Iris pigment epithelial cell (primary cell): Measurements from ENCODE around the gene NPPB.

Experiments used
- DNase-seq: peaks from one replicate; pipeline ENCODE4 v3.0.0-alpha.2; 2011; ENCODE audit warnings: low read depth

NPPB gene

DNA sequence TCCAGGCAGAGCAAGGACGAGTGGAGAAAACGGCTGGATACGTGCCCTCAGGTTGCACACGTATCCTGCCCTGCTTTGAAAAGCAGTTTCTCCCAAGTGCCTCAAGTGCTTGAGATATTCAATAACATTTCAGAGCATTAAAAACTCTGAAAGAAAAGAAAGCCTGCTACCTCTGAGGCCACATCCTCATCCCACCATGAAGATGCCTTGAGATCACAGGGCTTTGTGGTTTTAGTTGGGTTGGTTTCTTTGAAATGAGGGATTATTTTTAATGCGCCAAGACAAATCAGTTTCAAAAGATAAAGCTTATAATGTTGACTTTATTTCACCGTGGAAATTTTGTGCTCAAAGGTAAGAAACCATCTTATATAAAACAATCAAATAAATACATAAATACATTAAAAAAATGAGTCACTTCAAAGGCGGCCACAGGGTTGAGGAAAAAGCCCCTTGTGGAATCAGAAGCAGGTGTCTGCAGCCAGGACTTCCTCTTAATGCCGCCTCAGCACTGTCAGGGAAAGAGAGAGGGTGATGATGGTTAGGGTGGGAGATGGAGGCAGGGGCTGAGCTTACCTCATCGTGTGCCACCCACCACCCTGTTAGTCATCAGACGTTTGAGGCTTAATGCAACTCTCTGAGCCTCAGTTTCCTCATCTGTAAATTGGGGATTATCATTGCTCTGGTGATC is 1.4 kb downstream of the NPPB start:
- no peak for DNase-seq

DNA sequence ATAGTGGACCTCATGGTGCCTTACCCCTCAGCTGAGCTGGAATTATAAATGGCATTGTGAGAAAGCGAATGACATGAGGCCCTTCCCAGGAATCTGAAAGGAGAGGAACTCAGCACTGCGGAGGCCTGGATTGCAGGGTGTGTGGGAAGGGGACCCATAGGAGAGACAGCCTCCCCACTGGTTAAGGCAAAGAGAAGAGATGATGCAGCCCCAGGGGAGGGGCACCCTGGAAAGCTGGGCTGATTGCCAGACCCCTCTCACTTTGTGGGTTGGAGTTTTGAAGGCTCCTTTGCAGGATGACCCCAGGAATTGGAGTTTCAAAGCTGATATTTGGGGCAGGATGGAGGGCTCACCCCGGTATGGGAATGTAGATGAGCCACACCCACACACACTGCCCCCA is 2.0 kb downstream of the NPPB start:
- no peak for DNase-seq

DNA sequence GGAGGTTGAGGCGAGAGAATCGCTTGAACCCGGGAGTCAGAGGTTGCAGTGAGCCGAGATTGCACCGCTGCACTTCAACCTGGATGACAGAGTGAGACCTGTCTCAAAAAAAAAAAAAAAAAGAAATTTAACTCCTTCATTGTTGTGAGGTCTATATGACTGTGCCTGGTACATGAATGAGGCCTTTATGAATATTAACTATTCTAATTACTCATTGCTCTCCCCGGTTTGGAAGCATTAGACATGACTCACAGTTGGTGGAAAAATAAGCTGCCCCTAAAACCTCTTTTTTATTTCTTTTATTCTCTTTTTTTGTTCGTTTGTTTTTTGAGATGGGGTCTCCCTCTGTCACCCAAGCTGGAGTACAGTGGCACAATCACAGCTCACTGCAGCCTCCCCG is 3.3 kb downstream of the NPPB start:
- no peak for DNase-seq

DNA sequence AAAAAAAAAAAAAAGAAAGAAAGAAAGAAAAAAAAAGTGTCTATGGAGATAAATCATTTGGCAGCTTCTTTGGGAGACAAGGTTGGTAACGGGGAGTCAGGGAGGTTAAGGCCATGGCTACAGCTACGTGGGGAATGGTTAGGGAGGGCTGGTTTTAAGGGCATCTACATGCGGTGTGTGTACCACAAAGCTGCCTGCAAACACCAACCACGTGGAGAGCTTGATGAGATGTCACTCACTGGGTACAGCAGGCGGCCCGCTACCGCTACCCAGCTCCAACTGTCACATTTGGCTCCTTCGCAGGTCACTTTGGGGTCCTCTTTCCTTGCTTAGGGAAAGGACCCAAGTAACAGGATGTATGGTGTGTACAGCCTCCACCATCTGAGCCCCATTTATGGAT is 4.2 kb downstream of the NPPB start:
- DNase-seq: no peak

DNA sequence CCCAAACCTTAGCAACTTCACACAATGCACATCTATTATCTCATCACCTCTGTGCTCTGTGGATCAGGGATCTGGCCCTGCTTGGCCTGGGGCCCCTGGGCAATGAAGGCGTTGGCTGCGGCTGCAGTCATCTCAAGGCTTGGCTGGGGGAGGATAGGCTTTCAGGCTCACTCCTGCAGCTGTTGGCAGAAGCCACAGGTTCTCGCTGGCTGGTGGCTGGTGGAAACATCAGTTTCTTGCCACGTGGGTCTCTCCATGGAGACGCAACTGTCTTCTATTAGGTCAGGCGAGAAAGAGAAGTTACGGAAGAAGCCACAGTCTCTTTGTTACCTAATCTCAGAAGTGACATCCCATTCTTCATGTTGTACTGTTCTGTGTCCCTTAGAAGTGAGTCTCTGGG is 7.6 kb downstream of the NPPB start:
- no peak for DNase-seq

DNA sequence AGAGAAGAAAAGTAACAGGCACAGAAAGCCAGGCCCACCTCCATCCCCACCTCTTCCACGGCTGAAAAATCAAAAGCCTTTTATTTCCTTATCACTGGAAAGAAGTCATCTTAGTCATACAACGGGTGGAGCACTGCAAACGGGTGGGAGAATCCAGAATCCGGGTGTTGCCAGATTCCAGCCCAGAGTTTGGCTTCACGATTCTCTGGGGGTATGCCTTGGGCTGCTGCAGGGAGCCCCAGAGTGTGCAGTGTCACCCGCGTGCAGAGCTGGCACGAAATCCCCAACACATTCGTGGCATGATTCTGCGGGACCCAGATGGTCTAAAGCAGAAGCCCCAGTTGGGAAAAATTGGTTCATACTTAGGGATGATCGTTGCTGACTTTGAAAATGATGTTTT is 8.6 kb downstream of the NPPB start:
- no peak for DNase-seq

DNA sequence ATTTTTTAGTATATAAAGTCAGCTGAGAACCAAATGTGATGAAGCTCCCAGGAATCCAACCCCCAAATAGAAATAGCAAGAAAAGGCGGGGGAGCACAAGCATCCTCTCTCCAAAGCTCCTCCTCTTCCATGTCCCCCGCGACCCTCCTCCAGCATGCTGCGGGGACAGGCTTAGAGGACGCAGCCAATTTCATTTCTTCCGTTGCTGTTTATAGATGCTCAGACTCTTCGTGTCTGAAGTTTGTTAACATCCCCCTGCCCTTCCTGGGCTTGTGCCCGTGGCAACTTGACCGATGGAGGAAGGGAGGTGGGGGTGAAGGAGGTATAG is 10.4 kb downstream of the NPPB start:
- no peak for DNase-seq

DNA sequence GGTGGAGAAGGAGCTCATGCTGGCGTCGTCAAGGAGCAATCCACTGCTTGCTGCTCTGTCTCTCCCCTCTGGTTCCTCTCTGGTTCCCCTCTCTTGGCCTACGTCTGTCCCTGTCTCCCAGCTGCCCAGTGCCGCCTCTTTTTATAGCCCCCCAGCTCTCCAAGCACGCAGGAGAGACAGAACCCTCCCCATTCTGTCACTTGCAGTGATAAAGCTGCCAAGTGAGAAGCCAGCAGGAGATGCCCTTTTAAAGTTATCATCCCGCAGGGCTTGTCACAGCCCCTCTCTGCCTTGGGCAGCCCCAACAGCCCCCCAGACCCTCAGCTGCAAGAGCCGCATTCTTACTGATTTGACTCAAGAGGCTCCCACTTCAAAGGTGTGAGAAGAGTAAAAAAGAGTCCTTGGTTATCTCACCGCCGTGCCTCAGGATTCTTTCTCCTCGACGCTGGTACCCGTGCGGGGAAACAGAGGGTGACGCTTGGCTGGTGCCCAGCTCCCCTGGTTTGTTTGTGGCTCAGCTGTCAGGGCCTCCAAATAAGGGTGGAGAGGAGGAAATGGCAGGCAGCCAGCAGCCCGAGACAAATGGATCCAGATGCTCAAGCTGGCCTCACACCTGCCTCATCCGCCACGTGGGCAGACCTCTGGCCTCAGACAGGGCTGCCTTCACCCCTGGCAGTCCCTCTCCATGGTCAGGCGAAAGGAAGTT is 10.9 kb downstream of the NPPB start, which contains the start of gene NPPA:
Gene NPPA, minus strand, starts transcription at position 117 of the 706 bp plus-strand sequence. Its CDS starts 99 bp downstream, at position 18.
- no peak for DNase-seq

DNA sequence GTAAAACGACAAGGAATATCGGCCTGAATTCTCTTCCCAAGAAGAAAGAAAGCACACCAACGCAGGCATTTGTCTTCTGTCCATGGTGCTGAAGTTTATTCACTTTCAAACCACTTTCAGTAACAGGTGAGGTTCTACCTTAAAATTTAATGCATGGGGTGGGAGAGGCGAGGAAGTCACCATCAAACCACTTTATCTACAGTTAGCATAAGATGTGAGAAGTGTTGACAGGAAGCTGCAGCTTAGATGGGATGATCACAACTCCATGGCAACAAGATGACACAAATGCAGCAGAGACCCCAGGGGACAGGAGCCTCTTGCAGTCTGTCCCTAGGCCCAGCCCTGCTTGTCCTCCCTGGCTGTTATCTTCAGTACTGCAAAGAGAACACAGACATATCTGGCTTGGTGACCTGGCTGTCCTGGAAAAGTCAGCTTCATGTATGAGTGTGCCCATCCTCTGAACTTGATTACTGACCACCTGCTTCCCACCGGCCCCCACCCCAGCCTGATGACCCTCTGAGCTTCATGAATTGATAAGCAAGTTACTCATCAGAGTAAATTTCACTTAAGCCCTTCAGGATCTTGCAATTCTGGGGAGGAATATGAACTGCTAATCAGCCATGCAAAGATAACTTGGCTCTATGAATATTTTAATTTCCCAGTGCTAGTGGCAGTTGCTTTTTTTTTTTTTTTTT is 13.0 kb downstream of the NPPB start:
- peak; percentile 19 for DNase-seq

DNA sequence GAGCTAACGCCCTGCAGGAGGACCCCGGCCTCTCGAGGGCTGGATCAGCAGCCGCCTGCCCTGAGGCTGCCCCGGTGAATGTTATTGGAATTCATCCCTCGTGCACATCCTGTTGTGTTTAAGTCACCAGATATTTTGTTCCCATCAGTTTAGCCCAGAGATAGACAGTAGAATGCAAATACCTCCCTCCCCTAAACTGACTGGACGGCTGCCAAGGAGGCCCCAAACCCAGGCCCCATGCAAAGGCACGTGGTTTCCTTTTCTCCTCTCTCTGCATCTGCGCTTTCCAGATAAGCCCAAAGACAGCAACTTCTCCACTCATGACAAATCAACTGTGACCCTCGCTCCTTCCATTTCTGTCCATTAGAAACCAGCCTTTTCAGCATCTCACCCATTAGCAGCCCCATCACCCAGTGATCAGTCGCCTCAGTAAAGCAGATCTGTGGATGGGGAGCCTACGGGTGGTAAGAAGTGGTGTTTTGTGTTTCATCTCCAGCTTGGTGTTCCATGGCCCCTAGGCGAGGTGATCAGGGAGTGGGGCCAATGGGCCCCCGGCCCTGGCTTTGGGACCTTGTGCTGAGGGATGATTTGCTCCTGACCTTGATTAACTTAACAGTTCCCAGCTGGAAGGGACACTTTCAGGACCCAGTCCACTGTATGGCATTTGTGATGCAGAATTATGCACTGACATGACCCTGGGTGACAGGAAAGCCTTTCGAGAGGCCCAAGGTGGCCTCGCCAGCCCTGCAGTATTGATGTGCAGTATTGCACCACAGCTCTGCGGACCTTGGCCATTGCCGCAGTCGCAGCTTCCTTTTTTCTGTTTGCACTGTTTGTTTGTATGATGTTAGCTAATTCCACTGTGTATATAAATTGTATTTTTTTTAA is 16.3 kb downstream of the NPPB start:
- peak; percentile 75 for DNase-seq

DNA sequence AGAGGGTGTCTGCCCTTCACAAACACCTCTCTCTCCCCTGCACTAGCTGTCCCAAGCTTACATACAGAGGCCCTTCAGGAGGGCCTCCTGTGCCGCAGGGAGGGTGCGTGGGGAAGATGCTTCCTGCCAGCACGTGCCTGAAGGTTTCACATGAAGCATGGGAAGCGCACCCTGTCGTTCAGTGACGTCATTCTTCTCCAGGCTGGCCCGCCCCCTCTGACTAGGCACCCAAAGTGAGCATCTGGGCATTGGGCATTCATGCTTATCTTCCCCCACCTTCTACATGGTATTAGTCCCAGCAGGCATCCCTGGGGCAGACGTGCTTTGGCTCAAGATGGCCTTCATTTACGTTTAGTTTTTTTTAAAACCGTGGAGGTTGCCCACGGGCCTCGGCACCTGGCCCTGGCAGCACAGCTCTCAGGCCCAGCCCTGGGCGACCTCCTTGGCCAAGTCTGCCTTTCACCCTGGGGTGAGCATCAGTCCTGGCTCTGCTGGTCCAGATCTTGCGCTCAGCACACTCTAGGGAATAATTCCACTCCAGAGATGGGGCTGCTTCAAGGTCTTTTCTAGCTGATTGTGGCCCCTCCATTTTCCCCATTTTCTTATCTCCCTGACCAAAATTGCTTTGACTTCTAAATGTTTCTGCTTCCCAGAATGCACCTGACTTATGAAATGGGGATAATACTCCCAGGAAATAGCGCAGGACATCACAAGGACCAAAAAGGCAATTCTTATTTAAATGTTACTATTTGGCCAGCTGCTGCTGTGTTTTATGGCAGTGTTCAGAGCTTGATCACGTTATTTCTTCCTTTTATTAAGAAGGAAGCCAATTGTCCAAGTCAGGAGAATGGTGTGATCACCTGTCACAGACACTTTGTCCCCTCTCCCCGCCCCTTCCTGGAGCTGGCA is 17.2 kb downstream of the NPPB start:
- DNase-seq: no peak

DNA sequence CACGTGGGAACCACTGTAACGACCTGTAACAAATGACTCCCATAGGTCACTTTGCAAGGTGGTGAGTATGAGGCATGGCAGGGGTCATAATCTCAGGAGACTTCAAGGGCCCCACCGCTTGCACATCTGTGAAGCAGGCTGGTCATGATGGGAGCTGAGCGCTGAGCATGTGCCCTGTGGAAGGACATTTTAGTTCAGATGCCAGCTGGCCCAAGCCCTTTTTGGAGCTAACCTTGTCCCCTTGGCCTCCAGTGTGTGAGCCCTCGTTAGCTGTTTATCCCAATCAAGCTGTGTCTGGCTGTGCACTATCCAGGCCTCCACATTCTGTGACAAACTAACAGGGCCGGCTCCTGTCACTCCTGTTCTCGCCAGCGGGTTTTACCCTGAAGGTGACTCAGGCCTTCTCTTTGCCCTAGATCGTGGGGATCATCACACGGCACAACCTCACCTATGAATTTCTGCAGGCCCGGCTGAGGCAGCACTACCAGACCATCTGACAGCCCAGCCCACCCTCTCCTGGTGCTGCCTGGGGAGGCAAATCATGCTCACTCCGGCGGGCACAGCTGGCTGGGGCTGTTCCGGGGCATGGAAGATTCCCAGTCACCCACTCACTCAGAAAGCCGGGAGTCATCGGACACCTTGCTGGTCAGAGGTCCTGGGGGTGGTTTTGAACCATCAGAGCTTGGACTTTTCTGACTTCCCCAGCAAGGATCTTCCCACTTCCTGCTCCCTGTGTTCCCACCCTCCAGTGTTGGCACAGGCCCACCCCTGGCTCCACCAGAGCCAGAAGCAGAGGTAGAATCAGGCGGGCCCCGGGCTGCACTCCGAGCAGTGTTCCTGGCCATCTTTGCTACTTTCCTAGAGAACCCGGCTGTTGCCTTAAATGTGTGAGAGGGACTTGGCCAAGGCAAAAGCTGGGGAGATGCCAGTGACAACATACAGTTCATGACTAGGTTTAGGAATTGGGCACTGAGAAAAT is 18.7 kb downstream of the NPPB start:
- DNase-seq: no peak

DNA sequence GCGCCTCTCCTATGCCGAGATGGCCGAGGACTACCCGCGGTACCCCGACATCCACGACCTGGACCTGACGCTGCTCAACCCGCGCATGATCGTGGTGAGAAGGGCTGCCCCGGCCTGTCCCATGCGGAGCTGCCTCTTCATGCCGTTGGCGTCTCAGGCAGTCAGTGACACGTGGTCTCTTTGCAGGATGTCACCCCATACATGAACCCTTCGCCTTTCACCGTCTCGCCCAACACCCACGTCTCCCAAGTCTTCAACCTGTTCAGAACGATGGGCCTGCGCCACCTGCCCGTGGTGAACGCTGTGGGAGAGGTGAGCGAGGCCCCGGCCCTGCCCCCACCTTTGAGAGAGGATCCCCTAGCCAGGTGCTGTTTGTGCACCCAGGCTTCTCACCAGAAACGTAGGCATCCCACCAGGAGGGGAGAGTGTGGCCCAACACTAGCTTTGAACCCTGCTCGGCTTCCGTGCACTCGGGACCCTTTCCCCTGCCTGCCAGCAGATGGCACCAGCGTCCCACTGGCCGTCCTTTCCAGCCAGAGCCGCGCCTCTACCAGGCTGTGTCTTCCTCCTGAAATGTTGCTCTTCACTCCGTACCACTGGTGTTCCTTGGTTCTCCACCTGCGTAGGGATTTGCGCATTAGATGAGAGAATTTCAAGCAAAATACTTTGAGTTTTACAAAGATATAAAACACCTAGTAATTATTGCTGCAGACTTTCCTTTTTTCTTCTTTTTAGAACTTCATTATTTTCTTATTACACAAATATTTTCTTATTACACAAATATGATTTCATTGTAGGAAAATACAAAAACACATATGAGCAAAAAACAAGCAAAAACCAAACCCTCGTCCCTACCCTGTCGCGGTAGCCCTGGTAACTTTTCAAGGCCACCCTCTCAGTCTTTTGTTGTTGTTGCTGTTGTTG is 20.1 kb downstream of the NPPB start:
- peak; percentile 50 for DNase-seq

DNA sequence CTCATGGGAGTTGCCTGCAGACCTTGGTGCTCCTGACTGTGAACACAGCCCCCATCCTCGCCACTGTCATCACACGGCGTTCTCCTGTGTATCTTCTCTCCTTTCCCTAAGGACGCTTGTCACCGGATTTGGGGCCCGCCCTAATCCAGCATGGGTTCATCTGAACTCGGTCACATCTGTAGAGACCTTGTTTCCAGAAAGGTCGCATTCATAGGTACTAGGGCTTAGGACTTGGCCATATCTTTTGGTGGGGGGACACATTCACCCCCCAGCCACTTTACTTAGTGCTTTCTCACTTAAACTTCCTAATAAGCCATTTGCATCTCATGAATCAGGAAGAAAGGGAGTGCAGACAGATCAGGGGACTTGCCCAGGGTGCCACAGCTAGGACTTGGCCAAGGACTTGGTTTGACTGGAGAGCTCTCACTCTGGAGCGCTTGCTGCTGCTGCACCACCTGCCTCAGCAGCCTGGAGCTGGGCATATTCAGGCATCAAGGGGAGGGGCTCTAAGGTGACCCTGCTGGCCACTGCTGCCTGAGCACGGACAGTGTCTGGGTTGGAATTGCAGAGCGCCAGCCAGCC is 20.9 kb downstream of the NPPB start:
- no peak for DNase-seq

DNA sequence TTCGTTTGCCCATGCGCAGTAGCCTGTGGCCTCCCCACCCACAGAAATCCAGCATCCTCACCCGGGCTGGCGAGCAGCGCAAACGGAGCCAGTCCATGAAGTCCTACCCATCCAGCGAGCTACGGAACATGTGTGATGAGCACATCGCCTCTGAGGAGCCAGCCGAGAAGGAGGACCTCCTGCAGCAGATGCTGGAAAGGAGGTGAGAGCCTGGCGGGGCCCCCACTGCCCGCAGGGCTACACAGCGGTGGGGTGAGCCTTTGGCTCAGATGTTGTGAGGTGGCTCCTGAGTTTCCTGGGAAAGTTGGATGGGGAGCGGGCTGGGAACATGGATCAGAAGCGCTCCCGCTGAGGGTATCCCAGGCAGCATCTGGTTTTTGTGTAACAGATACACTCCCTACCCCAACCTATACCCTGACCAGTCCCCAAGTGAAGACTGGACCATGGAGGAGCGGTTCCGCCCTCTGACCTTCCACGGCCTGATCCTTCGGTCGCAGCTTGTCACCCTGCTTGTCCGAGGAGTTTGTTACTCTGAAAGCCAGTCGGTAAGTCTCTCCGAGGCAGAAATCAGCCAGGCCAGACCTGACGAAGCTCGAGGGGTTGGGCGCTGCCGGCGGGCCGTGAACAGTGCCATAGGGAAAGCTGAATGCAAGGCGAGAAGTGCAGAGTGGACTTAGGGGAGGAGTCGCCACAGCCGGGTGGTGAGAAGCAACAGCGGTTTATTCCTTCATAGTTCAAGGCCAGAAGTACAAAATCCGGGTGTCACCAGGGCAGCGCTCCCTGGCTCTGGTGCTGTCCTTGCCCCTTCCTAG is 21.6 kb downstream of the NPPB start:
- no peak for DNase-seq

DNA sequence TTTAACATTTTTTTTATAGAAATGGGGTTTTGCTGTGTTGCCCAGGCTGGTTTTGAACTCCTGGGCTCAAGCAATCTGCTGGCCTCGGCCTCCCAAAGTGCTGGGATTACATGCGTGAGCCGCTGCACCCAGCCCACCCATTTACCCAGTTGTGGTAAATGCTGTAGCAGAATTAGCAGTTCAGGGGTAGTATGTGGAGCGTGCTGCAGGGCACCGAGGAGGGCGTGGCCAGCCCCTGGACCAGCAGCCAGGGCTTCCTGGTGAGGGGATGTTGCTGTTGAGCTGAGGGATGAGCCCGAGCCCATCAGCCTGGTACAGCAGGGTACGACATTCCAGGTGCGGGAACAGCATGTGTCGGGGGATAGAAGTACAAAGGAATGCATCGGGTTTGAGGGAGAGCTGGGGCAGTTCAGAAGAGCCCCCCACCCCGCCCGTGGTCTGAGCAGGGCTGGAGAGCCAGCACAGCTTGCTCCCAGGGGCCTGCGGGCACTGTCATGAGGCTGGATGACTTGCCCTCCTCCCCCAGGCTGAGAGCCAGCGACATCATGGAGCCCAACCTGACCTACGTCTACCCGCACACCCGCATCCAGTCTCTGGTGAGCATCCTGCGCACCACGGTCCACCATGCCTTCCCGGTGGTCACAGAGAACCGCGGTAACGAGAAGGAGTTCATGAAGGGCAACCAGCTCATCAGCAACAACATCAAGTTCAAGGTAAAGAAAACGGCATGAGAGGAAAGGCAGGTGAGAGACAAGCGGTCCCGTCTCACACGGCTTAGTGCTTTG is 23.1 kb downstream of the NPPB start:
- DNase-seq: no peak

DNA sequence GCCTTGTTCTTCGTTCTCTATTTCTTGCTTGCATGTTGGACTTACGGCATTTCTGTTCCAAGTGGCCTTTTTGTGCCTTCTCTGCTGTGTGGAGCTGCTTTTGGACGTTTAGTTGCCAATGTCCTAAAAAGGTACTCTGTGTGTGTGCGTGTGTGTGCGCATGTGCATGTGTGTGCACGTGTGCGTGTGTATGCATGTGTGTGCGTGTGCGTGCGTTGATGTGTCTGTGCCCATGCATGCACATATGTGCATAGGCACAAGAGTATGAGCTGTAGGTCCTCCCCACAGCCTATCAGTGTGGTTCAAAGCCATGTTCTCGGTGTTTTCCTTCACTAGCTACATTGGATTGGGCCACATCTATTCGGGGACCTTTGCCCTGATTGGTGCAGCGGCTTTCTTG is 24.8 kb downstream of the NPPB start:
- DNase-seq: no peak
